Natural killer cell (primary cell): ENCODE results near the gene NRDE2. TPM values are rescaled to one million over a fixed set of nuclear protein-coding genes. Genes with fewer than 3 reads are reported as not detected.

Experiments used
- ATAC-seq, 3 donors: fragments of 150-1000 bp in 2 of 3; fragments of 200-7000 bp in 1 of 3; cut with Tn5 transposase; 1 replicate in 1 of 3; 2 replicates in 2 of 3; pipeline ENCODE4 v1.10.0; 2021; ENCODE audit warnings: mild to moderate bottlenecking in 2 of 3, moderate library complexity in 2 of 3
- DNase-seq, 2 donors: peaks; one replicate each; pipeline versions ENCODE4 v3.0.0 to v3.0.0-alpha.2; 2013 to 2021; ENCODE audit warnings: mixed read lengths in 1 of 2
- H3K27ac ChIP-seq: one replicate; pipeline ENCODE4 v1.5.1; 2013; ENCODE audit warnings: mild to moderate bottlenecking, low read length
- H3K27me3 ChIP-seq: one replicate; pipeline ENCODE4 v1.6.1; 2013; ENCODE audit warnings: low read length; ENCODE audit not compliant: control insufficient read depth, insufficient read depth
- H3K36me3 ChIP-seq: one replicate; pipeline ENCODE4 v1.6.1; 2013; ENCODE audit warnings: low read length; ENCODE audit not compliant: control insufficient read depth, insufficient read depth
- H3K4me1 ChIP-seq: one replicate; pipeline ENCODE4 v1.6.1; 2013; ENCODE audit warnings: low read length; ENCODE audit not compliant: control insufficient read depth, insufficient read depth
- H3K4me3 ChIP-seq: one replicate; pipeline ENCODE4 v1.5.1; 2013; ENCODE audit warnings: low read length
- H3K9me3 ChIP-seq: one replicate; pipeline ENCODE4 v1.6.1; 2013; ENCODE audit warnings: low read length; ENCODE audit not compliant: control insufficient read depth, insufficient read depth
- H3K27ac Mint-ChIP-seq, 2 donors: one replicate each; pipeline ENCODE4 v1.8.0; 2022; ENCODE audit warnings: mild to moderate bottlenecking in 2 of 2, mixed read lengths in 2 of 2, moderate library complexity in 1 of 2
- H3K27me3 Mint-ChIP-seq, 2 donors: one replicate each; pipeline ENCODE4 v1.8.0; 2022; ENCODE audit warnings: low read depth in 2 of 2, mixed read lengths in 2 of 2
- H3K36me3 Mint-ChIP-seq: one replicate; pipeline ENCODE4 v1.8.0; 2022; ENCODE audit warnings: mixed read lengths
- H3K4me1 Mint-ChIP-seq, 2 donors: one replicate each; pipeline ENCODE4 v1.8.0; 2022; ENCODE audit warnings: mixed read lengths in 2 of 2
- H3K4me3 Mint-ChIP-seq: one replicate; pipeline ENCODE4 v1.8.0; 2022; ENCODE audit warnings: mild to moderate bottlenecking, moderate library complexity, mixed read lengths
- H3K9me3 Mint-ChIP-seq, 2 donors: one replicate each; pipeline ENCODE4 v1.8.0; 2022; ENCODE audit warnings: mixed read lengths in 2 of 2
- WGBS: methylation state at CpG from one replicate; pipeline ENCODE4 v1.1.7; 2013; ENCODE audit warnings: missing lambda C conversion rate; ENCODE audit not compliant: insufficient coverage; 5-methylcytosine and 5-hydroxymethylcytosine counted together
- intact Hi-C: fragments of 100-400 bp; cut with micrococcal nuclease; formaldehyde crosslinking; loops from one replicate; pipeline ENCODE4 v1.14.2; 2022
- total RNA-seq, 4 donors: library from RNA; stranded (reverse); fragments of 120-200 nt in 1 of 4; gene quantifications; one replicate each; pipeline versions ENCODE4 v1.2.3 to v1.2.4, GENCODE V29; 2013 to 2022
- TF ChIP-seq, protein P1 (sequence below): fragments of 200-600 bp; IDR thresholded peaks from one replicate; pipeline ENCODE4 v1.8.0; 2022; ENCODE audit warnings: antibody characterized with exemption

The NRDE2 gene
- total RNA-seq, 3 donors from 2014 or later (not counting 1 experiment from before 2014, with no cell fraction given) = 32.6 to 46.3 (median 40.7) TPM

GRCh38 chr14:90336985-90337384 is 5.2 kb upstream of the NRDE2 start:
- TF ChIP-seq, protein P1, sequence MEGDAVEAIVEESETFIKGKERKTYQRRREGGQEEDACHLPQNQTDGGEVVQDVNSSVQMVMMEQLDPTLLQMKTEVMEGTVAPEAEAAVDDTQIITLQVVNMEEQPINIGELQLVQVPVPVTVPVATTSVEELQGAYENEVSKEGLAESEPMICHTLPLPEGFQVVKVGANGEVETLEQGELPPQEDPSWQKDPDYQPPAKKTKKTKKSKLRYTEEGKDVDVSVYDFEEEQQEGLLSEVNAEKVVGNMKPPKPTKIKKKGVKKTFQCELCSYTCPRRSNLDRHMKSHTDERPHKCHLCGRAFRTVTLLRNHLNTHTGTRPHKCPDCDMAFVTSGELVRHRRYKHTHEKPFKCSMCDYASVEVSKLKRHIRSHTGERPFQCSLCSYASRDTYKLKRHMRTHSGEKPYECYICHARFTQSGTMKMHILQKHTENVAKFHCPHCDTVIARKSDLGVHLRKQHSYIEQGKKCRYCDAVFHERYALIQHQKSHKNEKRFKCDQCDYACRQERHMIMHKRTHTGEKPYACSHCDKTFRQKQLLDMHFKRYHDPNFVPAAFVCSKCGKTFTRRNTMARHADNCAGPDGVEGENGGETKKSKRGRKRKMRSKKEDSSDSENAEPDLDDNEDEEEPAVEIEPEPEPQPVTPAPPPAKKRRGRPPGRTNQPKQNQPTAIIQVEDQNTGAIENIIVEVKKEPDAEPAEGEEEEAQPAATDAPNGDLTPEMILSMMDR = no peak
- DNase-seq = no peak
- H3K4me1 ChIP-seq = no peaks in the 10 kb centered on the region
- Mint-ChIP-seq H3K4me3 (no peak overlapping the region), H3K4me1 (peaks cover 7% of the 10 kb centered on the region in 2 donors), H3K27me3 (peaks cover 24 to 49% of the 10 kb centered on the region in 2 donors), H3K27ac (no peak overlapping the region), H3K9me3 (no peaks in the 10 kb centered on the region), H3K36me3 (no peaks in the 10 kb centered on the region)
- peaks cover 2% of the 10 kb centered on the region for H3K27me3 ChIP-seq
- 77% methylated on average over 2 of the region's 2 CpGs for WGBS
- H3K4me3 ChIP-seq = no peak overlapping the region
- H3K27ac ChIP-seq = no peak overlapping the region
- H3K36me3 ChIP-seq = no peaks in the 10 kb centered on the region
- ATAC-seq = no peak
- intact Hi-C loops = no loop called here
- no peaks in the 10 kb centered on the region for H3K9me3 ChIP-seq

GRCh38 chr14:90336401-90336800 is 4.7 kb upstream of the NRDE2 start:
- peaks cover 24 to 49% of the 10 kb centered on the region in 2 donors for H3K27me3 Mint-ChIP-seq
- no peak for ATAC-seq
- no peak overlapping the region for H3K4me3 Mint-ChIP-seq
- H3K27ac ChIP-seq = no peak overlapping the region
- no peaks in the 10 kb centered on the region for H3K9me3 ChIP-seq
- H3K27me3 ChIP-seq = peaks cover 2% of the 10 kb centered on the region
- WGBS = 76% methylated on average over 3 of the region's 3 CpGs
- TF ChIP-seq, protein P1 = no peak
- intact Hi-C loops = no loop called here
- no peak overlapping the region for H3K4me3 ChIP-seq
- peaks cover 1% of the 10 kb centered on the region for H3K4me1 ChIP-seq
- H3K27ac Mint-ChIP-seq = no peak overlapping the region
- no peaks in the 10 kb centered on the region for H3K36me3 ChIP-seq
- peaks cover 11 to 13% of the 10 kb centered on the region in 2 donors for H3K4me1 Mint-ChIP-seq
- H3K36me3 Mint-ChIP-seq = no peaks in the 10 kb centered on the region
- no peaks in the 10 kb centered on the region for H3K9me3 Mint-ChIP-seq
- DNase-seq = no peak

DNA sequence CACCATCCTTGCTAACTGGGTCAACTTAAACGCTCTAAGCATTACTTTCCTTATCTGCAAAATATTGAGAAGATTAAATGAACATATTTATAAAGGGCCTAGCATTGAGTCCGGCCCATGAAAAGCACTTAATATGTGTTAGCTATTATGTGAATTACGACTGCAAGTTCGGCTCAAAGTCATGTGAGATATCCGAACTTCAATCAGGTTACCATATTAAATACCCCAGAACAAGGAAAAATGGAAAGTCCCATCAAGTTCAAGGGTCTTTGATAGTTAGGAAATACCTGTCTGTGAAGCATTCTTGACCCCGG is 487 bp upstream of the NRDE2 start:
- DNase-seq (no peak), ATAC-seq (peak in 1 of 3 donors; percentile 3)
- H3K36me3 Mint-ChIP-seq = no peaks in the 10 kb centered on the region
- H3K4me3 ChIP-seq = peak overlapping the region; percentile 83
- peak overlapping the region; percentile 92 for H3K4me3 Mint-ChIP-seq
- no peaks in the 10 kb centered on the region for H3K9me3 ChIP-seq
- peak overlapping the region; percentile 91 to 94 for H3K27ac Mint-ChIP-seq
- H3K36me3 ChIP-seq = no peaks in the 10 kb centered on the region
- TF ChIP-seq, protein P1 = no peak
- H3K9me3 Mint-ChIP-seq = no peaks in the 10 kb centered on the region
- peaks cover 13 to 30% of the 10 kb centered on the region in 2 donors for H3K27me3 Mint-ChIP-seq
- peak overlapping the region; percentile 82 for H3K27ac ChIP-seq
- WGBS = 83% methylated on average over 1 of the region's 6 CpGs
- intact Hi-C loops = loop anchor here (5.0 kb wide), 1 partner anchor 65 kb away; the partner anchor contains the start of gene CALM1
- H3K27me3 ChIP-seq = no peaks in the 10 kb centered on the region
- peaks cover 27 to 35% of the 10 kb centered on the region in 2 donors for H3K4me1 Mint-ChIP-seq
- H3K4me1 ChIP-seq = peaks cover 9% of the 10 kb centered on the region
